GM04503 (cell line): ENCODE data around the gene CYP27C1.
A peak's percentile ranks its signal among the peaks of the same experiment; 100 is the strongest.
"Not testable (repeated sequence)": the region's sequence is repeated elsewhere in the genome, so short reads cannot be mapped to it uniquely, and the experiment has no call there.

Source experiments
- DNase-seq: peaks from one replicate; pipeline ENCODE4 v3.0.0-alpha.2; 2012; ENCODE audit warnings: low read depth

Gene CYP27C1, protein sequence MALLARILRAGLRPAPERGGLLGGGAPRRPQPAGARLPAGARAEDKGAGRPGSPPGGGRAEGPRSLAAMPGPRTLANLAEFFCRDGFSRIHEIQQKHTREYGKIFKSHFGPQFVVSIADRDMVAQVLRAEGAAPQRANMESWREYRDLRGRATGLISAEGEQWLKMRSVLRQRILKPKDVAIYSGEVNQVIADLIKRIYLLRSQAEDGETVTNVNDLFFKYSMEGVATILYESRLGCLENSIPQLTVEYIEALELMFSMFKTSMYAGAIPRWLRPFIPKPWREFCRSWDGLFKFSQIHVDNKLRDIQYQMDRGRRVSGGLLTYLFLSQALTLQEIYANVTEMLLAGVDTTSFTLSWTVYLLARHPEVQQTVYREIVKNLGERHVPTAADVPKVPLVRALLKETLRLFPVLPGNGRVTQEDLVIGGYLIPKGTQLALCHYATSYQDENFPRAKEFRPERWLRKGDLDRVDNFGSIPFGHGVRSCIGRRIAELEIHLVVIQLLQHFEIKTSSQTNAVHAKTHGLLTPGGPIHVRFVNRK

DNA sequence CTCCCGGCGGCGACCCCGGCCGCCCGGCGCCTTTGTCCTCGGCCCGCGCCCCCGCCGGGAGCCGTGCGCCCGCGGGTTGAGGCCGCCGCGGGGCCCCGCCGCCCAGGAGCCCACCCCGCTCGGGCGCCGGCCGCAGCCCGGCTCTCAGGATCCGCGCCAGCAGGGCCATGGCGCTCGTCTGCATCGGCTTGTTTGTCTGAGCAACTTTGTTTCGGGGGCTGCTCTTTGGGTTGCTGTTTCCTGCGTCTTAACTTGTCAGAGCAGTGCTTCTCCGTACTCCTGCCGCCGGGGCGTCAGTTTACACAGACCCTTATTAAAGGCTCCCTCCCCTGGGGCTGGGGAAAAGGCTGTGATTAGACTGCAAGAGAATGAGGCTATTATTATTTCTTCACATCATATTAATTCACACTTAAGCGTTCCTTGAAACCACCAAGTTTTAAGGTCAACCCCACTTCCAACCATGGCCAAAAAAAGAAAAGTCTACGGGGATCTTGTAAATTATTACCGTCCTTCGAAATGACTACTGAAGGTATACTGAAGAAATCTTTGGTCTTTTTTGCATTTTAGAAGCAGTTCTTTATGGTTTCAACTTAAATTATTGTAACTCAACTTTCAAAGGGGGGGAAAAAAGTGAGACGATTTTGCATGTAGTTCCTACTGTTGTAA, at the start of gene CYP27C1:
TSS of gene CYP27C1 (minus strand) at position 198 of the 666 bp plus-strand sequence. CDS start at position 169, 29 bp downstream.
- DNase-seq, result no peak

DNA sequence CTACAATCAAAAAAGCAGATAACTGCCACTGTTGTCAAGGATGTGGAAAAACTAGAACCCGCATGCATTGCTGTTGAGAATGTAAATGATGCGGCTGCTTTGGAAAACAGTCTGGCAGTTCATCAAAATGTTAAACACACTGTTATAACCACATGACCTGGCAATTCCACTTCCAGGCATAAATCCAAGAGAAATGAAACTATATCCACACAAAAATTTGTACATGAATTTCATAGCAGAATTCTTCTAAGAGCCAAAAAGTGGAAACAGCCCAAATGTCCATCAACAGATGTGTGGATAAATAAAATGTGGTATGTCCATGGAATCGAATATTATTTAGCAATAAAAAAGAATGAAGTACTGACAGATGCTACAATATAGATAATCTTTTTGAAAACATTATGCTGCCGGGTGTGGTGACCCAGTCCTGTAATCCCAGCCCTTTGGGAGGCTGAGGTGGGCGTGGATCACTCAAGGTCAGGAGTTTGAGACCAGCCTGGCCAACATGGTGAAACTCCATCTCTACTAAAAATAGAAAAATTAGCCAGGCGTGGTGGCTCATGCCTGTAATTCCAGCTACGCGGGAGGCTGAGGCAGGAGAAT, 41.8 kb upstream of the CYP27C1 start:
- no peak for DNase-seq

GRCh38 chr2:127259355-127259754, 39.3 kb upstream of the CYP27C1 start:
- no peak for DNase-seq

- no peak for DNase-seq
Measured at GRCh38 chr2:127256866-127257265, 36.8 kb upstream of the CYP27C1 start.

DNA sequence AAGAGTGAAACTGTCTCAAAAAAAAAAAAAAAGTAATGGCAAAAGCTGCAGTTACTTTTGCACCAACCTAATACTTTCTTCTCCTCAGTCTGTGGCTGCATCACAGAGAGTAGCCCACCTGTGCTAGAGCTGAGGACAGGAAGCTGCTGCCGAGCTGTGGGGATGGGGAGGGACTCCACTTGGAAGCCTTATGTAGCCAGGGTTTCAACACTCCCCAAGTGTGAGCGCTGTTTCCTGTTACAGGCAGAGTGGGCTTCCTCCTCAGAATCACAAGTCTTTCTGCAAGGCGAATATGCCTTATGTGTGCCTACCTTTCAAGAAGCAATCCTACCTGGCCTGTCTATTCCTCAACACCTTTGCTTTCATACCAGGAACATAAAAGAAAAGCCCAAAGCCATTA, 36.3 kb upstream of the CYP27C1 start:
- DNase-seq, result no peak

DNA sequence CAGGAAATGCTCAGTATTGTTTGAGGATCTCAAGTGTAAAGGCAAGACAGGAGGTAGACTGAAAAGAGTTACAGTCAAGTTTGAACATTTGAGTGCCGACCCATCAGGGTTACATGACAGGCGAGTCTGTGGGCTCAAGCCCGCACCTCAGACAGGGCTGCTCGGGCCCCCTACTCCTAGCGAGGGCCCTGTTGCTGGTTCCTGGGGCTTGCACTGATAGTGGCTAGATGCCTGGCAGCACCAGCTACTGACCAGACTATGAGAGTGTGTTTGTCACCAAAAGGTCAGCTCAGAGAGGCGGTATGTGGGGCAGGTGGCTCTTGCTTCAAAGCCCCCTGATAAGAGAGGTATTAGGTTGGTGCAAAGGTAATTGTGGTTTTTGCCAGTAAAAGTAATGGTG, 35.6 kb upstream of the CYP27C1 start:
- no peak for DNase-seq

- DNase-seq, result no peak
Measured at GRCh38 chr2:127255146-127255545, 35.0 kb upstream of the CYP27C1 start.

DNA sequence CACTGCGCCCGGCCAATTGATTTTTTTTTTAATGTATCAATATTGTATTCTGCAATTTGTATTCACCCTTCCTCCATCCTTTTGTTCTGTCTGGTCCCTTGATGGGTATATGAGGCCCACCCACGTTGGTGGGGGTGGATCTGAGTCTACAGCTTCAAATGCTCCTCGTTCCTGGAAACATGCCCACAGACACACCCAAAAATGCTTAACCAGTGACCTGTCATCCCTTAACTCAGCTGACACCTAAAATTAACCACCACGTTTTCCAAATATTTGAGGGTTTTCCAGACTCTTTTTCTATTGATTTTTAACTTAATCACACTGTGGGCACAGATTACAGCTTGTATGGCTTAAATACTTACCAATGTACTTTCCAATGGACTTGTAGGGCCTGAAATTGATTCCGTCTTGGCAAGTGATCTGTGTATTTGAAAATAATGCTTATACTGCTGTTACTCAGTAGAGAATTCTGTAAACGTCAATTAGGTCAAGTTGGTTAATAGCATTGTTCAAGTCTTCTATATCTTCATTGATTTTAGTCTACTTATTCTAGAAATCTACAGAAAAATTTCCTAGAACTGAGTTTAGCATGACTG, 34.4 kb upstream of the CYP27C1 start:
- peak; percentile 12 for DNase-seq

GRCh38 chr2:127241184-127241583, 21.1 kb upstream of the CYP27C1 start:
- DNase-seq, result not testable (repeated sequence)

GRCh38 chr2:127239395-127239794, 19.3 kb upstream of the CYP27C1 start:
- no peak for DNase-seq

- not testable (repeated sequence) for DNase-seq
Measured at GRCh38 chr2:127237768-127238167, 17.7 kb upstream of the CYP27C1 start.

DNA sequence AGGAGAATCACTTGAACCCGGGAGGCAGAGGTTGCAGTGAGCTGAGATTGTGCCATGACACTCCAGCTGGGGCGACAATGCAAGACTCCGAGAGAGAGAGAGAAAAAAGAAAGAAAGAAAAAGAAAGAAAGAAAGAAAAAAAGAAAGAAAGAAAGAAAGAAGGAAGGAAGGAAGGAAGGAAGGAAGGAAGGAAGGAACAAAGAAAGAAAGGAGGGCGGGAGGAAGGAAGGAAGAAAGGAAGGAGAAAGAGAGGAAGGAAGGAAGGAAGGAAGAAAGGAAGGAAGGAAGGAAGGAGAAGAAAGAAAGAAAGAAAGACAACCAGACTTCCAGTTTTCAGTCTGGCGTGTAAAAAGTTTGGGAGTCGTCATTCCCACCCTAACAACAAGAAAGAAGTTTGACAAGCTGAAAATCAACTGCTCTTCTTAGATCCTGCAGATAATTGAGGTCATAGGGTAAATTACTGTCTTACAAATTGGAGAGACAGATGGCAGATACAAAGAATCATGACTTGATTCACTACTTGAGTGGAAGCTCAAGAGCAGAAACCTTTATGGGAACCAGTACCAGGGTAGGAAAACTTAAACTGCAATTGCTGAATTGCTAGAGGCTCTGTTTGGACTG, 15.1 kb upstream of the CYP27C1 start:
- no peak for DNase-seq

- DNase-seq, result no peak
Measured at GRCh38 chr2:127233710-127234109, 13.6 kb upstream of the CYP27C1 start.

DNA sequence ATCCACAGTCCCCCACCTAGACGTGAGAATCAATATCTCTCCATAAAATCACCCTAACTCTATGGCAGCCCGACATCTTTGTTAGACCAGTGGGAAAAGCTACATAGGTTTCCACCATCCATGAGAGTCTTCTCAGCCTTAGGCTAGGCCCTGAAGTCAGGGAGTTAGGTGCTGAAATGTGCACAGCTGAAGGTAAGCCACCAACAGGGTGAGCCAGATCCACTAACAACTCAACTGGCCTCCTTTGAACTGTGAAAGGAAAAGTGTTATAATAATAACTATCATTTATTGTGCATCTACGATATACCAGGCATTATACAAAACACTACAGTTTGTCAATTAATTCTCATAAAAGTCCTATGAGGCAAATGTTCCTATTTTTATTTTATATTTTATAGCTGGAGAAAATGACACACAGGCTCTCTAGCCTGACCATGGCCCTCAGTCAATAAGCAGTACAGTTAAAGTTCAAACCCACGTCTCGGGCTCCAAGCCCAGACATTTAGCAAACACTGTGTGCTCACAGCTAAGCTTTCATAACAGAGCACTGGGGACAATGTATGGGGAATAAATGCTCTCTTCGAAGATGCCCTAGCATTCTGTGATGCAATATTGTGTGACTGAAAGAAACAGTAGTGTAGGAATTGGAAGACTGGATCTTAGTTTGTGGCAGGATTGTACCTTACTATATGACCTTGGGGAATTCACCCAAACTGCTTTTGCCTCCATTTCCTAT, 11.2 kb upstream of the CYP27C1 start:
- DNase-seq, result no peak

GRCh38 chr2:127229555-127229954, 9.5 kb upstream of the CYP27C1 start:
- DNase-seq, result no peak

DNA sequence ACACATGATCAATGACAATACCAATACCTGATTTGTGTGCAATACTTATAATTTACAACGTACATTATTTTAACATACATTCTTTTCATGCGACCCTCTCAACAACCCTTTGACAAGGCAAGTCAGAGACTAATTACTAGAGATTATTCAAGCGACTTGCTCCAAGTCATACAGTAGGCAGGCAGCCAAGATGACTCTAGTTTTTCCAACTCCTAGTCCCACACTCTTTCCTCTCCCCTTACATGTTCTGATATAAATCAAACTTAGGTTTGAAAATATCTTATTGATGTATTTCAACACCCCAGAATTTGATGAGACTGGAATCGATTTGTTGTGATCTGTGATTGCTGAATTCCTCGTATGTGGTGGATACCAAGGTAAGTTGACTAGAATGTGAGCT, 8.0 kb upstream of the CYP27C1 start:
- no peak for DNase-seq

- not testable (repeated sequence) for DNase-seq
Measured at GRCh38 chr2:127227264-127227660, 7.2 kb upstream of the CYP27C1 start.

GRCh38 chr2:127226520-127227263, 6.6 kb upstream of the CYP27C1 start:
- DNase-seq, result peak; percentile 59

GRCh38 chr2:127226132-127226519, 6.0 kb upstream of the CYP27C1 start:
- DNase-seq, result no peak

GRCh38 chr2:127225186-127225960, 5.3 kb upstream of the CYP27C1 start:
- DNase-seq, result no peak
